GM18502 (cell line): ENCODE measurements around the gene RASA2.
"Not testable (repeated sequence)": the region's sequence is repeated elsewhere in the genome, so short reads cannot be mapped to it uniquely, and the experiment has no call there.

ENCODE experiments used
- ATAC-seq: cut with Tn5 transposase; IDR thresholded peaks from one replicate; pipeline ENCODE4 v1.9.1; 2021; ENCODE audit warnings: mild to moderate bottlenecking; ENCODE audit not compliant: unreplicated experiment, poor library complexity

The RASA2 gene

GRCh38 chr3:141530415-141530768 lies 43.6 kb downstream of the RASA2 start:
- no peak for ATAC-seq

GRCh38 chr3:141532609-141533008 lies 45.8 kb downstream of the RASA2 start:
- ATAC-seq = no peak

GRCh38 chr3:141536017-141536416 lies 49.2 kb downstream of the RASA2 start:
- not testable (repeated sequence) for ATAC-seq

DNA sequence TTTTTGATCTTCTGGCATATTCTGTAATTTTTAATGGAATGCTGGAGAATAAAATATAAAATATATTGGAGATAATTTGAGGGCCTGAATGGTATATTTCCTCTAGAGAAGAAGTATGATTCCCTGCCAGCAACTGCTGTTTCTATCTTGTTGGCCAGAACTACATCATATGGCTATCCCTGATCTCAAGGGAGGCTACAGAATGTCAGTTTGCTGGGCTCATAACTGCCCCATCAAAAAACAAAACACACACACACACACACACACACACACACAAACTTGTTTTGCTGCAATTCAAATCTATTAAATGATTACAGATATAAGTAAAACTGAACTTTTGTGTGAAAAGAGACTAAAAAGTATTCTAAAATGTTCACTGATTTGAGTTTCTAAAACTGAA lies 51.0 kb downstream of the RASA2 start:
- ATAC-seq = no peak

DNA sequence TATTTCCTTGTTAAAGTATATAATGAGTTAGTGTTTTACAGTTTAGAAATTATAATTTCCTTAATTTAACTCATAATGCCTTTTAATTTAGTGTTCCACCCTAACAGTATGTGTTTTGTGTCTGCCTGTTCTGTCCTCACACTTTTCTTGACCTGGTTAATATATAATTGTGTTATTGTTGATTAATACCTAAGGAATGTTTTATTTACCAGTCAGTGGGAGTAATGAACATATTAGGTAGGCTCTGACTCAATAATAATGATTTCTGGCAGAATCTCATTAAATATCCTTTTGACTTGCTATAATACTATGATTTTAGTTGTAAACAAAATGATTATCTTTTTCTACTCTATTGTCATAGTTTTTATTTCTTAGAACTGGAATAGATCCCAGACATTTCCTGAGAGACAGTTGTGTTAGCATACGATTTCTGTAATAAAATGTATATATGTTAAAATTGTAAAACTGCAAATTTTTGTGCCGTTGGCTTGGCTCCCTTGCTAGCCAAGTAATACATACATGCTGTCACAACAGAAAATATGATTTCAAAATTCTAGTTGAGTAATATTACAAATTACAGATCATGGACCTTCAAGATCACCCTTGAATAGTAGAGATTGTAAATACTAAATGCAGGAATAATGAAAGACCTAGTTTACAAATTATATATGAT lies 51.9 kb downstream of the RASA2 start:
- ATAC-seq = no peak

DNA sequence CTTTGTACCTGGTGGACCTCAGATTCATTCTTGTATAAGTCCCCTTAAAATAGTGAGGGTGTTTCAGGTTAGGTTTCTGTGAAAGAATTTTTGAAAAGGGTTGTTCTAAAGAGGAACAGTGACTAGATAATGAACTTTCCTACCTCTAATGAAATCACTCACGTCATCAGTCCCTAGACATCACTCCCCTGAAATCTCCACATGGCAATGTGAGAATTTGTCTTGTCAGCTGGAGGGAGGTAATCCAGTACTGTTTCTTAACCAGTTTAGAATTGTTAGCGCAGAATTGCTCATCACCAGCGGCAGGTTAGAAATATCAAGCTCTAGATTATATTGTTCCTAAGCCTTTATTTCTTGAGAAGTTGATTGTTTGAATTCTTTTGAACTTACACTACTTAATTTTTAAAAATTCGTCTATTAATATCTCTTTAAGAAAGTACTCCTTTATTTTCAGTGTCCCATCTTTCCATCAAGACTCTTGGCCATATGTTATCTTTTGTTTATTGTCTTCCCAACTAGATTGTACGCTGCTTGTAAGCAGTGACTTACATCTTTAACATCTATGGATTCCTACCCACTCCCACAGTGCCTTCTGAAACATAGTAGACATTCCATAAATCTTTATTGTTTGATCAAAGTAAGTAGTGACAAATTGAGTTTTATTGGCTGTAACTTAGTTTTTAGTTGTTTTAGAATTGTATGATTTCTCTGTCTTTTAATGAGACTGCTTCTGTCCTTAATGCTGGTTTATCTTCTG lies 52.8 kb downstream of the RASA2 start:
- no peak for ATAC-seq

- ATAC-seq = no peak
Observed at GRCh38 chr3:141540531-141540930, 53.7 kb downstream of the RASA2 start.

GRCh38 chr3:141542202-141542969 lies 55.6 kb downstream of the RASA2 start:
- no peak for ATAC-seq

DNA sequence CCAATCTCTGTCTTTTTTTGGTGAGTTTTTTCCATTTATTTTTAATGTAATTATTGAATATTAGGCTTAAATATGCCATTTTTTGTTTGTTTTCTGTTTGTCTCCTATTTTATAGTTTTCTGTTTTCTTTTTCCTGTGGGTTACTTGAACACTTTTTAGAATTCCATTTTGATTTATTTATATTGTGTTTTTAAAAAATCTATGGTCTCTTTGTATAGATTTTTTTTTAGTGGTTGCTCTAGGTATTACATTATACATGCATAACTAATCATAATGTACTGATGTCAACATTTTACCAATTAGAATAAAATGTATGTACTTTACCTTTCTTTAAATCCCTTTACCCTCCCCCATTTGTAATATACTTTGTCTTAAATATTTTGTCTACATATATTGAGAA lies 56.2 kb downstream of the RASA2 start:
- ATAC-seq = no peak

GRCh38 chr3:141544697-141545096 lies 57.9 kb downstream of the RASA2 start:
- ATAC-seq = no peak

DNA sequence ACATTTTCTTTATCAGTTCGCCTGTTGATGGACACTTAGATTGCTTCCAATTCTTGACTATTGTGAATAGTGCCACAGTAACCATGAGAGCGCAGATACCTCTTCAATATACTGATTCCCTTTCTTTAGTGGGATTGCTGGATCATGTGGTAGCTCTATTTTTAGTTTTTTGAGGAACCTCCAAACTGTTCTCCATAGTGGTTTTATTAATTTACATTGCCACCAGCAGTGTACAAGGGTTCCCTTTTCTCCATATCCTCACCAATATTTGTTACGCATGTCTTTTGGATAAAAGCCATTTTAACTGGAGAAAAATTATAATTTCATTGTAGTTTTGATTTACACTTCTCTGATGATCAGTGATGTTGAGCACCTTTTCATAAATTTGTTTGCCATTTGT lies 59.3 kb downstream of the RASA2 start:
- ATAC-seq = no peak

DNA sequence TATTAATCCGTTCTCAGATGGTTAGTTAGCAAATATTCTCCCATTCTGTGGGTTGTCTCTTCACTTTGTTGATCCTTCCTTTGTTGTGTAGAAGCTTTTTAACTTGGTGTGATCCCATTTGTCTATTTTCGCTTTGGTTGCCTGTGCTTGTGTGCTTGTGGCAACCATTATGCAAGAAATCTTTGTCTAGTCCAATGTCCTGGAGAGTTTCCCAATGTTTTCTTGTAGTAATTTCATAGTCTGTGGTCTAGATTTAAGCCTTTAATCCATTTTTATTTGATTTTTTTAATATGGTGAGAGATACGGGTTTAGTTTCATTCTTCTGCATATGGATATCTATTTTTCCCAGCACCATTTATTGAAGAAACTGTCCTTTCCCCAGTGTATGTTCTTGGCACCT lies 59.8 kb downstream of the RASA2 start:
- ATAC-seq = no peak

GRCh38 chr3:141547791-141548190 lies 61.0 kb downstream of the RASA2 start:
- no peak for ATAC-seq

- no peak for ATAC-seq
Observed at GRCh38 chr3:141550926-141551665, 64.3 kb downstream of the RASA2 start.

- ATAC-seq = no peak
Observed at GRCh38 chr3:141552440-141552991, 65.7 kb downstream of the RASA2 start.

DNA sequence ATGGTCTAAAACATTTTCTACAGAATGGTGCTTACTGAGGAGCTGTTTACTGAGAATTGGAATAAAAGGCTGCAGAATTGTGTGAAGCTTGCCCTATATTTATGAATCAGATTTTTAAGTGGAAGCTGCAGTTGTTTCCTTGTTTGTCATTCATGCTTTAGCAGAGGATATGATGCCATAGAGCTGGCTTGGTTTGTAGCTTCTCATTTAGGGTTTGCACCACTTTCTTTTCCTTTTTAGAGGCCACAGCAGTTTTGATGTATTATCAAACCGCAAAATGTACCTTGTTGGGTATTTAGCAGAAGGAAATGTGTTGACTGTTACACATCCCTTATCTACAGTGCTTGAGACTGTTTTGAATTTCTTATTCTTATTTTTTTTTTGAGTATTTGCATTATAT lies 66.2 kb downstream of the RASA2 start:
- no peak for ATAC-seq

- no peak for ATAC-seq
Observed at GRCh38 chr3:141556034-141556433, 69.2 kb downstream of the RASA2 start.

DNA sequence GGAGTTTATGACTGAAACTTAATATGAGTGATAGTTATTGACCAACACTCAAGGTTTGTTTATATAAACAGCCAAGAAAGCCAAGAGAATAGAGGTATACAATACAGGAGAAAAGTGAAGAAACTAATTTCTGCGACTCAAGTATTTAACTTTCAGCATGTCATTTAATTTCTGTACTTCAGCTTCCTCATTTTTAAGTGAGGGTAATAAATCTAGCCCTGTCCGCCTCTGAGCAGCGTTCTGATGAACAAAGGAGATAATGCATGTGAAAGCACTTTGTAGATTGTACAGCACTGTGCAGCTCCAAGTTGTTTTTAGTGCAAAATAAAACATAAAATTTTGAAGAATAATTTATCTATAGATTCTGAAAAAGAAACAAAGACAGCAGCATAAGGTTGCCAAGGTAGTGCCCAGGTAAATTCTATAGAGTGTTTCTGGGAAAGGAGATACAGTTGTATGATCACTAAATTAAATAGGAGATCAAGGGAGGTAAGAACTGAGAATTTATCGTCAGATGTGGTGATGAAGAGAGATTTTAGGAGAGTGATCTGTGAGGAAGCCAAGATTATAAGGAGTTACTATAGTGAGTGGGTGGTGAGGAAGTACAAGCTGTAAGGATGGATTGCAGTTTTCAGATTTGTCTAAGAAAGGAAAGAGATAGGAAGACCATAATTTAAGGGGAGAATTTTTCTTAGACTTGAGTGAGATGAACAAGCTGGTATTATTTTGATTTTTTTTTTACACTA lies 71.3 kb downstream of the RASA2 start:
- no peak for ATAC-seq

DNA sequence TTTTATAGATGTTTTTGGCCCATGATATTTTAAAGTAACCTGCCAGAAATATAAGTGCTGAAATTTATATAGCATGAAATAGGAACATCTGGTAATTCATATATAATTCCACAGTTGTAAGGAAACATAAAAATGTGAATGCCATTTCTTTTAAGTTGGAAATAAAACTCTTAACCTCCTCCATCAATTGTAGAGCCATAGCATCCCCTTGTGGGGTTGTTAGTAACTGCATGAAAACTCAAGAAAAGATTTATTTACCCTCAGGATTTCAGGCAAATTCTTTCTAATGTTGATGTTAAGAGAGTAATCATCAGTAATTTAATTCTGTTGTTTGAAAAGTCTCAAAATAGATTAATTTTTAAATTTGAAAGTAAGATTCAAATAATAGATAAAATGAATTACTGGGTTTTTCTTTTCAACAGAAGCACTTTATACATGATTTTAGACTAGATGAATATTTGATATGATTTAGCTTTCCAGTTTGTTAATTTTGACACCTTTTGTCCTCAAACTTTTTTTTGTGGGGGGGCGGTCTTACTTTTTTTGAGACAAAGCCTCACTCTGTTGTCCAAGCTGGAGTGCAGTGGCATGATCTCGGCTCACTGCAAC lies 74.7 kb downstream of the RASA2 start:
- no peak for ATAC-seq
